ENCODE data around the gene KRR1.
"Not testable (repeated sequence)": the region's sequence is repeated elsewhere in the genome, so short reads cannot be mapped to it uniquely, and the experiment has no call there.

GRCh38 chr12:75457866-75458265 lies 53.5 kb downstream of the KRR1 start:
- not testable (repeated sequence) for TF ChIP-seq EP300 (IDR thresholded peaks at IDR 0.05; ENCODE audit: low read depth); CTCF (IDR thresholded peaks at IDR 0.05)
